Colon (tissue), 2 donors: ENCODE results near the gene LIME1.

Experiments used
- FAIRE-seq: peaks from 2 replicates; lab custom pipeline; 2012; peaks lifted over from hg19 to GRCh38; lab: Jason Lieb, UNC
- donor health status: control.
- donor health status: control.

The LIME1 gene

DNA sequence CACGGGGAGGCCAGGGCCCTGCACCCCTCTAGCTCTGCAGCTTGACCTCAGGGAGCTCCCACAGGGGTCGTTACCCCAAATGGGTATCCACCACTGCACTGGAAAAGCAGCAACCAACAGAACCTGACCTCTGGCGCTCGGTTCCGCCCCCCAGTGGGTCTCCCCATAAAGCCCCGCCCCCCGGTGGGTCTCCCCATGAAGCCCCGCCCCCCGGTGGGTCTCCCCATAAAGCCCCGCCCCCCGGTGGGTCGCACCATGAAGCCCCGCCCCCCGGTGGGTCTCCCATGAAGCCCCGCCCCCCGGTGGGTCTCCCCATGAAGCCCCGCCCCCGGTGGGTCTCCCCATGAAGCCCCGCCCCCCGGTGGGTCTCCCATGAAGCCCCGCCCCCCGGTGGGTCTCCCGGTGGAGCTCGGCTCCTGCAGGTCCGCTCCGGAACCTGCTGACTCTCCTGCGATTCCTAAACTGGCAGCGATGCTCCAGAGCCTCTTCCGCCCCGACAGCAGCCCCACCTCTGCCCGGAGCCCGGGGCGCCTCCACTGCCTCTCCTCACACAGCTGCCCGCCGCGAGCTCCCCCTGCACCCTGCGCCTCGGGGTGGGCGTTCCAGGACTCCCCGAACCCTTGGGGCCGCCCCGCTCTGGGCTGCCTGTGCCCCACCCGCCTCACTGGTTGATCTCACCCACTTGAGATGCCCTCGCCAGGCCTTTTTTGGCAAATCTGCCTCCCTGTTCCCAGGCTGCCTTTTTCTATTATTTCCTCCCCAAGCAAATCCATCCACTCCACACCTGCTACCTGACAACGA lies 15.2 kb downstream of the LIME1 start:
- no peak for FAIRE-seq

DNA sequence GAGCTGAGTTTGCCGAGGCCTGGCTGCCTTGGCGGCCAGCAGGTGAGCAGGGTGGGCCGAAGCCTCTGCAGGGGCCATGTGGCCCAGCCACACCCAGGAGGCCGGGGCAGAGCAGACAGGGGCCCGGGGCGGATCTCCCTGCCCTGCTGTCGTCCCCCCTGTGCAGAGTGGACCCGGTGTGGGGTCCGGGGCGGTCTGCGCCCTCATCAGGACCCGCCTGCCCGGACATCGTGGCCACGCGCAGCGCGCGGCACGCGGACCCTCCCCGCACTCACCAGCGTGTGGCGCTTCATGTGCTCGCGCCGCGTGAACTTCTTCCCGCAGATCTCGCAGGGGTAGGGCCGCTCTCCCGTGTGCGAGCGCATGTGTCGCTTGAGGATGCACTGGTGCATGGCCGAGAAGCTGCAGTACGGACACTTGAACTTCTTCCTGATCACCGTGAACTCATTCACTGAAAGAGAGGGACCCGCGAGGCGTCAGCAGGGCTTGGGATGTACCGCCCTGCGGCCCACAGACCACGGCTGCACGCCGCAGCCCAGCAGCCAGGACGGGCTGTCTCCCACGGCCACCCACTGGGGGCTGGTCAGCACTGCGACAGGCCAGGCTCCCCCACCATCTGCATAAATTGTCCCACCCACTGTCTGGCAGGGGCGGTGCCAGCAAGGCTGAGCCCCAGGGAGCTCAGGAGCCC lies 16.1 kb downstream of the LIME1 start:
- FAIRE-seq = no peak

DNA sequence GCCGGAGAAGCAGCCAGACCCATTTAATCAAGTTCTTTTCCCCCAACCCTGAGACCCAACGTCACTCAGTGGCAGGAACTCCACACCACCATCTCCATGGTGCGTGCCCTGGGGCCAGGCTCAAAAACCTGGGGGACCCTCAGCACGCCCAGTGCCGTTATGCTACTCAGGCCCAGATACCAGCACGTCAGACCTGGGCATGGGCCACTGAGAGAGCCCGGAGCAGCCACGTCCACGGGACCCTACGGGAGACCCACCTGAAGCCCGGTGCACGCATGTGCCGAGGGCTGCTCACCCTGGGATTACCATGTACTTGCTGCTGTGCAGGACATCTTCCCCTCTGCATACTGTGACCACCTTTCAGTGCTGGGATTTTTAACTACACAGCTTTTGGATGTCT lies 16.9 kb downstream of the LIME1 start:
- no peak for FAIRE-seq

DNA sequence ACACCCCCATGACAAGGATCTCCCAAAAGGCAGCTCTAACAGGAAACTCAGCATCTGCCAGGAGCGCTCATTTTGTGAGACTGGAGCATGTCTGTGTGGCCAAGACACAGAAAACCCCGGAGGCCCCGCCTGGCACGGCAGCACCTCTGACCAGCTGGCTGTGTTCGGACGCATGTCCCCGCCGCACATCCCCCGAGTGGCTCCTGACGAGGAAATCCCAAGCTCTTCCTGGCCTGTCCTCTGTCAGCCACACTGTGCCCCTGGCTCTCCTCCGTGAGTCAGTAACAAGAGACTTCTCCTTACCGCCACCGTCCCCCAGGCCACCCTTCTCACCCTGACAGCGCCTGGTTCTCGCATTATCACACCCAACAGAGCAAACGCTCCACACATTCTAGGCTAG lies 17.5 kb downstream of the LIME1 start:
- FAIRE-seq = no peak

DNA sequence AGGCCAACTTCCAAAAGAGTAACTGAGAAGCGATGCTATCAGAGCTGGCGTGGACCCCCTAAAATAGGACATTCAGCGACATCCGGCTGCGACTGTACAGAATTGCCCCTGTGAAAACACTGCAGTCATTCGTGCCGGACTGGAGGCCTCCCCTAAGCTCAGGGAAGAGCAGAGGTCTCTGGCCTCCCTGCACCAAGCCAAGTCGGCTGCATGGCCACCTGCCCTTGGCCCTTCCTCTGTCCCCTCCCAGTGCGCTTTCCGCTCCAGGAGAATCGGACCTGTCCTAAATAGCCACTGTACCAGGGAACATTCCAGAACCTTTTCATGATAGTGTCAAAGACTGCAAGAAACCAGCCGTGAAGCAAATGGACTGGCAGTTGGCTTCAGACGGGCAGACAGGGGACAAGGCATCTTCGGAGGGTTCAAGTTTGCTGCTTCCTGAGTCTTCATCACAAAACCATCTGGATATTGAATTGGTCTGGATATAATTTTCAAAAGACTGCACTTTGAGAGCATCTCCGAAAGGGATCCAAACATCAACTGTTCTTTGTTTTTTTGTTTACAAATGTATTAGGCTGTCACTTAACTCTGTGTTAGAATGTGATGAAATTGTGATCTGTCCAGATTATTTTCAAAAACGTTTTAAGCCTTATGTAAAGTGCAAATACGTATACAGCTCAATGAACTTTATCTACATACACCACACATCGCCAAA lies 19.6 kb downstream of the LIME1 start:
- no peak for FAIRE-seq

DNA sequence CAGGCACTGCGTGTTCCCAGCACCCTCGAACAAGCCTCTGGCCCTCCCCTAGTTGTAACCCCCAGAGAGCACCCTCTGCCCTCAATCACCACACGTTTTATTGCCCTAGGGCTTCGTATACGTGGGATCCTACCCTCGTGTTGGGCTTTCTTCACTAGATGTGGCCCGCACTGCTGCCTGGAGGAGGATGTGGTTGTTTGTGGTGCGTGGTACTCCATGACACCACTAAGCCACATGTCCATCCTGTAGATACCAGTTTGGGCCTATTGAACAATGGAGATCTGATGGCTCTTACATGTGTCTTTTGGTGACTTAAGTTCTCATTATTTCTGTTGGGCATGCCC lies 20.2 kb downstream of the LIME1 start:
- FAIRE-seq = no peak

DNA sequence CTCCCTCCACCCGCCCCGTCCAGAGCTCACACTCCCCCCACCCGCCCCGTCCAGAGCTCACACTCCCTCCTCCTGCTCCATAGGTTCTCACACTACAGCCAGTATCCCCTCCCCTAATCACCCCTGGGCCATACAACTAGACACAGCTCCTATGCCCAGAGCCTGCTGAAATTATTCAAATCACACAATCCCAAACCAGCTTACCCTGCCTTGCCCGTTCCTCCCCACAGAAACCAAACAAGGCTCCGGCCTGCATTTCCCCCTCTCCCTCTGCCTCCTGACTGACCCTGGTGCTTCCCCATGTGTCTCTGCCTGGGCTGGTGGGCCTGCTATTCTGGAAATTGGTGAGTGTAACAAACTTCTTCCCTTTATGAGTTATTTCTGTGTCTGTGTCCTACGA lies 21.7 kb downstream of the LIME1 start:
- no peak for FAIRE-seq

DNA sequence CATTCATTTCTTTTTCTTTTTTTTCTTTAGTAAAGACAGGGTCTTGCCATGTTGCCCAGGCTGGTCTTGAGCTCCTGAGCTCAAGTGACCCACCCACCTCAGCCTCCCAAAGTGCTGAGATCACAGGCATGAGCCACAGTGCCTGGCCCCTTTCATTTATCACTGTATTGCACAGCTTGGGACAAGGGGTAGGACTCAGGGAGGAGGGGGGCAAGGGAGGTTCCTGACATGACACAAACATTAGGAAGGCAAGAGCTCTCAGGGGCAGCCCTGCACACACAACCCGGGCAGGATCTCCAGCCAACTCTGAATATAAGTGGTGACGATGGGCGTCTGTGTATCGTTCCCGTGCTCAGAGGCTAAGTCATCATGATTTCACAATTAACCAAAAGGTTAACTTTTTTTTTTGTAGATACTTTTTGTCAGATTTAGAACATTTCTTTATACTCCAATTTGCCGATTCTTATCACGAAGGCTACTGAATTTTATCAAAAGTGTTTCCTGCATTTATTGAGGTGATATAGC lies 23.0 kb downstream of the LIME1 start:
- no peak for FAIRE-seq

DNA sequence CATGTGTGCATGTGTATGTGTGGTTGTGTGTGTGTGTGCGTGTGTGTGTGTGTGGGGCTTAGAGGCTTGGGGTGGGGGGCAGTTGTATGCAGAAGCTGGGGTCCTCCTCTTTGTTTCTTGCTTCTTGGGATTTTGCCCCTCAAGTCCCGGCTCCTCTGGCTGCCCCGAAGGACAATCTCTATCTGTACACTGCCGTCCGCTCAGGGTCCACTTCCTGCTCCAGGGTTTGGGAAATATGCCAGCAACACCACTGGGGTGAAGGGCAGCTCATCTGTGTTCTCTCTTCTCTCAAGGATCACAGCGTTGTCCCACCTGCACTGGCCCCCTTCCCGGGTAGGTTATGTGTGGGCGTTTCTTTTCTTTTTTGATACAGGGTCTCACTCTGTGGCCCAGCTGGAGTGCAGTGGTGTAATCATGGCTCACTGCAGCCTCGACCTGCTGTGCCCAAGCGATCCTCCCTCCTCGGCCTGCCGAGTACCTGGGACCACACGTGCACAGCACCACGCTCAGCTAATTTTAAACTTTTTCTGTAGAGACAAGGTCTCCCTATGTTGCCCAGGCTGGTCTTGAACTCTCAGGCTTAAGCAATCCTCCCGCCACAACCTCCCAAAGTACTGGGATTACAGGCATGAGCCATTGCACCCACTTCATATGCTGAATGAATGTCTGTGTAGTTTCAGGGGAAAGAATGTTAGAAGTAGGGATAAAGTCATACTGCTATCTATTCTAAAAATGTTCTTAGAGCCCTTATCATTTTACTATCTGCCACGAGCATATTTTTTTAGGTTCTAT lies 28.8 kb downstream of the LIME1 start:
- no peak for FAIRE-seq

DNA sequence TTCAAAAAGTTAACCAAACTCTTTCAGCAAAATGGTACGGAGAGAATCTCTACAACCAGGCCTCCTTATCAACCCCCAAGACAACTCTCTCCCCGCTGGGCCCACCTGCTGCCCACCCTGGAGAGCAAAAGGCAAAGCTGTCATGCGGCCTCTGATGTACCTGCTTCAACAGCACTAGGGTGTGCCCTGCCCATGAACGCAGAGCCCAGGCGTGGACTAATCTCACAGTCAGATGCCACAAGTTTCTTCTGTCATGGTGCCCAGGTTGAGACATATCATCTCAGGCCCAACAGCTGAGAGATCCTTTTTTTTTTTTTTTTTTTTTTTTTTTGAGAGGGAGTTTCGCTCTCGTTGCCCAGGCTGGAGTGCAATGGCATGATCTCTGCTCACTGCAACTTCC lies 29.4 kb downstream of the LIME1 start:
- no peak for FAIRE-seq

DNA sequence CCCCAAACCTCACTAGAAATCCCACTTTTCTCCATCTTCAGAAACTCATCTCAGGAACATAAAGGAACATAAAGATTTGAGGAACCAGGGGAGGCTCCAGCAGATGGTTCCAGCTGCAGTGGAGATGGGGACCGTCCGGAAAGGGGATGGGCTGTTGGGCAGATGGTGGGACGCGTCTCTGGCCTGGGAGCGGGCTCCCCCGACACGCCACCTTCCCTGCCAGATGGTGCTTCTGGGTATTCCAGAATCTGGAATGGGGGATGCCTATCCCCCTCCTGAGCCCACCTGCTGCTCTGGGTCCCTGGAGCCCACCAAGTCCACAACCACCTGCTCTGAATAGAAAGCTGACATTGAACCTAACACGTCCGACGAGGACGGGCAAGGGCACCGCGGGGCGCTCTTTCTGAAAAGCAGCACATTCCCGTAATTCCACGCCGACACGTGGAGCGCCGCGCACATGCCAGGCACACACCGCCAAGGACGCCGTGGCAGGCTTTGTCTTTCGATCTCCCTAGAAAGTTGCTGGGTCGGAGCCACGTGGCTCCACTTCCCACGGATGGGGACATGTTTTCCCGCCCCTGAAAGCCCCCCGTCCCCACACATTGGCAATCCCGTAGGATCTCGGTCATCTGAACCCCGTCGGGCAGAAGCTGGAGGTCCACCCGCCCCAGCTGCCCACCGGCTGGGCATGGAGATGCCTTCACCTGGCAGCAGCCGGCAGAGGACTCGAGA lies 30.4 kb downstream of the LIME1 start:
- no peak for FAIRE-seq

DNA sequence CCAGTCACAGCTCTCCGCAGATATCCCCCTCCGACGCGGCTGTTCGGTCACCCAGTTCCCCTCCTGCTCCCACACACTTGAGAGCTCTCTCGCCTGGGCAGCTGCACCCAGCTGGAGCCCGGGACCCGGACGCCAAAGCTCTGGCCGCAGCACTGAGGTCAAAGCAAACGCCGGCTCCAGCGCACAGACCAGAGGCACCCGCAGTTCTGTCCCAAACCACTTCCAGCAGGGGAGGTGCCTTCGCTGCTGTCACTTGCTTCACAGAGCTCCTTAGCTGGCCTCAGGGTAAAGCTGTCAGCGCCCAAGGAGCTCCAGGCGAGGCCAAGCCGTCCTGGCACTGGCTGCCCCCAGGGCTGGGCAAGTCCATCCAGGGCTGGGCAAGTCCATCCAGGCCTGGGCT lies 31.0 kb downstream of the LIME1 start:
- FAIRE-seq = no peak

DNA sequence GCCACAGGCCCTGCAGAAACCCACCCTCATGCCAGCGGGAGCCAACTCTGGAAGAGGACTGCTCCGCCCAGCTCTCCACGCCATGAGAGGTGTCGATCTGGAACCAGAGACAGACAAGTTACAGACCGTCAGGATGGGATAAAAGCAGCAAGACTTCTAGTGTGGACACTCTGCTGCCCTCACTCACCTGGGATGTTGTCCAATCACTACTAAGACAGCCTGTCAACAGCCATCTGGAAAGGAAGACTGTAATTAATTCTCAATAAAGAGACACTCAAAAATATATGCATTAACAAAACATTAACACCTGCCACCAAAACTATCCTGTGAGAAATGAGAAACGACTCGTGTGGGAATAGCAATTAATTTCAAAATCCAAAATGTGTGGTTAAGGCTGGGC lies 31.4 kb downstream of the LIME1 start:
- no peak for FAIRE-seq

DNA sequence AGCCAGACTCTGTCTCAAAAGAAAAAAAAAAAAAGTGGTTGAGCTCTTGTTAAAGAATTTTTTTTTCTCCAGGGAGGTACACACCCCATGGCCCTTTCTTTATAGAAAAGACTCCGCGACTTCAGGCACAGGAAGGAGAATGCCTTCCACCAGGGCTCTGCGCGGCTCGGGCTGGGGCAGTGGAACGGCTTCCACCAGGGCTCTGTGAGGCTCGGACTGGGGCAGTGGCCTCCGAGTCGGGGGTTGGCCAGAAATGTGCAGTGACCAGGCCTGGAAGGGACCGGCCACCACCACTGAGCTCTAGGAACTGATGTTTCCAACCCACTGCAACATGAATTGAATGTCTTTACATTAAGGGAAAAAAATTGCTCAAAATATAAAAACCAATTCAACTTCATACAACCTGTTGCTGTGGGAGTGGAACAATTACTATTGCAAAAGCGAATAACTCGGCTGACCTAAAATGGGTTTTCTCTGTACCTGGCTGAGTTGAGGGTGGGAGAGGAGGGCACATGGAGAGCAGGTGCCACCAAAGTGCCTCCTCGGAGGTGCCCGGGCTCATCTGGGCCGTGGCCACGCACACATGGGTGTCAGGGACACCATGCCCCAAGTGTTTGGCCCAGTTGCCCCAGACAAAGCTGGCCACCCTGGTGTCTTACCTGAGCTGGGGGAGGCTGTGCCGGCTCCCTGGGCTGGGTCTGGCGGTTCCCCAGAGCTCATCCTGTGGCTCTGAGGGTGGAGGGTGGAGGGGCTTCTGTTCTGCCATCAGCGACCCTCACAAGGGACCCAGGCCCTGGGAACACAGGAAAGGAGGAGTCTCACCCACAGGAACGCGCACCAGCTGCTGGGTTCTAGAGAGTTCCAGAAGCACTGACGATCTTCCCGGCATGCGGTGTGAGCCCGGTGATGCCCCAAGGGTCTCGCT lies 32.4 kb downstream of the LIME1 start:
- FAIRE-seq = no peak

DNA sequence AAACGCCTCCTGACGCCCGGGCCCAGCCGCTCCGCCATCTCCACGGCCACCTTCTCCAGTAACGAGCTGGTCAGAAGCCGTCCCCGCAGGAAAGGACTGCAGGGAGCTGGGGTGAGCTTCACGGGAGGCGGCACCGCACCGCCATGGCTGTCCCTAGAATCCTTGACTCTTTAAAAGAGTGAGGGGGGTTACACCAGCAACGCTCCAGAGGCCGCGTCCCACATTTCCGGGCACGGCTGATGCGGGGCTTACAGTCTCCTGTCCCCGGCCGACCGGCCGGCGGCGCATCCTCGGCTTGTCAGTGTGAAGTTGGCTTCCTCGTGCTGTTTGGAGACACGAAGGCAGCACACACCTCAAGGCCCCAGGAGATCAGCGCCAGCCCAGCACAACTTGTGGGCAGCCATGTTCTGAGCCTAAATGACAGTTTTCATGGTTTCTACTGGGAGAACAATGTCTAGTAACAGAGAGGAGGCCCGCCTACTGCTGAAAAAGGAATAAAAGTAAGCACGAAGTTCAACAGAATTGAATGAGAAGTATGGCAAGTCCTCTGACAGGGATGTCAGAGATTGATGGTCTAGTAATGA lies 33.5 kb downstream of the LIME1 start:
- FAIRE-seq = no peak

DNA sequence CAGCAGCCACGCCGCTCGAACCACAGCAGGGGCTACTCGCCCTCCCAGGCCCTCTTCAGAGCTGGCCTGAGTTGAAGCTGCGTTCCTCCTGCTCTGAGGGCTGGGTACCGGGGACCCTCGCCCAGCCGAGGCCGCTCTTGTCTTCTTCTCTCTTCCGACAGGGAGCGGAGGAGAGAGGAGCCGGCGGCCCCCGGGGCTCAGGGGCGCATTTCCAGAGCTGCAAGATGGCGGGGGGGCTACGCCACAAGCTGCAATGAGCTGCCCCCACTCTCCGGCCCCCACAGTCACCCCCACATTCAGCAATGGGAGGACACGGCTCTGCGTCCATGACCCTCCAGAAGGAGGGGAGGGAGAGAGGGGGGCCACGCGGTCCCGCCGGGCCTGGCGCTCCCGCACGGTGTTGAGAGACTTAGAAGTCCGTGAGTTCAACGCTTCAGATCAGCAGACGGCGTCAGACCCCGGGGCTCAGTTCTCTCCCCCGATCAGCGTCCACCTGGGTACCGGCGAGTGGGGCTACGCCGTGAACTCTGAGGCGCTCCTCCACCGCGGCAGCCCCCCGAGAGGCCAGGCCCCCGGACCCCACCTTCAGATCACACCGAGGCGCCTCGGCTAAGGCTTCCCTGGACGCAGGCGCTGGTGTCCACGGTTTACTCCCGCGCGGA lies 34.7 kb downstream of the LIME1 start:
- no peak for FAIRE-seq

DNA sequence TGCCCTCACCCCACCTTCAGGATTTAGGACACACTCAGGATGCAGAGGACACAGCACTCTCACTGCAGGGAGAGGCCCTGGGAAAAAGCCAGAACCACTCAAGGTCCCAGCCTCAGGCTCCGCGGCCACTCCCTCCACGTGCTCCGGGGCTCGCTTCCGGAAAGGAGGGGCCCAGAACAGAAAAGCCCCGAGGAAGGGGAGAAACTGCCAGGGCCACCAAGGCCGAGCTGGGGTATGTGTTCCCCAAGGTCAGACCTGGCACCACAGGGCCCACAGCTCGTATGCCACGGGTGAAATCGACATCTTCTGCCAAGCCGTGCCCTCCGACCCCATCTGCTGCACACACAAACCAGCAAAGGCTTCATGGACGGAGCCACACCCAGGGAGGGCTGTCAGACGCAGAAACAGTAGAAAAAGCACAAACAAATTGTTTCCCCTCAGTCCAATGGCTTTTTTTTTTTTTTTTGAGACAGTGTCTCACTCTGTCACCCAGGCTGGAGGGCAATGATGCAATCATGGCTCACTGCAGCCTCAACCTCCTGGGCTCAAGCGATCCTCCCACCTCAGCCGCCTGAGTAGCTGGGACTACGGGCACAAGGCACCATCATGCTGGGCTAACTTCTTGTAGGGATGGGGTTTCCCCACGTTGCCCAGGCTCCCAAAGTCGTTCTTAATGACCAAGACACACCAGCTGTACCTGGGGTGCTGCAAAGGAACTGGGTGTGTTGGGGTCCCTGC lies 36.5 kb downstream of the LIME1 start:
- FAIRE-seq = no peak

DNA sequence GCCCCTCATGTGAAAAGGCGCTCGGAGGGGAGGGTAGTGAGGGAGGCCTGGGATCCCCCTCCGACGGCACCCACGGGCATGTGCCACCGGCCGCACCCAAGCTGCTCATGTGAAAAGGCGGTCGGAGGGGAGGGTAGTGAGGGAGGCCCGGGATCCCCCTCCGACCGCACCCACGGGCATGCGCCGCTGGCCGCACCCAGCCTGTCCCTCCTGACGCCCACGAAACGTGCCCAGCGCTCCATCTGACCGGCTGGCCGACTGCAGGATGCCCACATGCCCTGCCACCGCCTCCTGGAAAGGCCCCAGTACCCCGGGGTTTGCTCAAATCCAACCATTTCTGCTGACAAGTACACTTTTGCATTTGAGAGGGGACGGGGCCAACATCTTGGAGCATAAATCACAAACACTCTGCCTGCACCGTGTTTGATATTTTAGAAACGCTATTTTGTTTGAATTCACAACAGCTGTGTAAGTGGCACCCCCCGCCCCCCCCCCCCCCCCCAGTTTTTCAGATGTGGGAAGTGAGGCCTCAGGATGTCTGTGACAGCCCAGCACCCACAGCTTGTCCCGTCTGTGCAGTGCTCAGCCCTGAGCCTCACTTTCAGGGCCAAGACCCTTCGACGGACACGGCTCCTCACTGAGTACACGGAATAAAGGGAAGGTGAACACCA lies 37.2 kb downstream of the LIME1 start:
- FAIRE-seq = no peak
